GM21390 (cell line): ENCODE measurements around the gene CACNA2D3.
"Not testable (repeated sequence)": the region's sequence is repeated elsewhere in the genome, so short reads cannot be mapped to it uniquely, and the experiment has no call there.

Source experiments
- ATAC-seq: cut with Tn5 transposase; IDR thresholded peaks from one replicate; pipeline ENCODE4 v1.9.1; 2021; ENCODE audit not compliant: unreplicated experiment

CACNA2D3 gene

DNA sequence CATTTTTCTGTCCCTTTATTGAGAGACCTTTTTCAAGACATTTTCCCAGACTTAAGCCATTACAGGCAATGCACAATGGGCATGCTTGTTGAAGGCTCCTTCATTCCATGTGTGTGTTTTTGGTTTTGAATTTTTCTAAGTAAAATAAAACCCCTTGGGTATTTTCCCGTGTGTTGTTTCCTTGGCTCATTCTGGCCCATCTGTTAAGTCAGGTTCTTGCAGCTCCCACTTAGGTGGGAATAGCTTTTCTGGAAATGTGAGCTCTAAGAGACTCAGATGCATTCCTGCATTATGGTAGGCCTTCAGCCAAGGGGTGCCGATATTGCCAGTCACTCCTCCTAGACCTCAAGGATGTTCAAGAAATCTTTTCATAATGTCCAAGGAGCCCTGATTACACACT lies 314.9 kb downstream of the CACNA2D3 start:
- no peak for ATAC-seq

DNA sequence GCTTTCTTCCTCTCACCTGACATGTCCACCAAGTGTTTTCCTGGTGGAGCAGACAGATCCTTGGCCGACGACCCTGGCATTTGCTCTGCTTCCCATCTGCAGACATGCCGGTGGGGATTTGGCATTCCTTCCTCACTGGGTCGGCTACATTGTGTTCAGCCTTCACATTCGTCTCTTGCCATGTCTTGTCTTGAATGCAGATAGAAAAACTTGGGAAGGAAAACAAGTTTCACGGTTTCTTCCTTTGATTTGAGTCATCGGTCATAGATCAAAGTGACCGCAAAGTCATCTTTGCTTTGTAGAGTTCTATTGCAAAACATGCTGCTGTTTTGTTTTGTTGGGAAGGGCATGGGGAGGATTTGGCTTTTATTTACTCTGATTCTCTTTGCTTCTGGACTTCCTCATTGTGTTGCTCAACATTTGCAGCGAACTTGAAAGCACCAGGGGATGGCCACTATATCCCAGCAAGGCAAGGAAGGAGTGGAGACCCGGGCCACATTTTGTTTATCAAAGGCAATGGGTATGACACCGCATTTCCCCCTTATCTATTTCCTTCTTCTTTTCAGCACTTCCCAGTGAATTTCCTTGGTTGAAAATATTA lies 321.3 kb downstream of the CACNA2D3 start:
- no peak for ATAC-seq

DNA sequence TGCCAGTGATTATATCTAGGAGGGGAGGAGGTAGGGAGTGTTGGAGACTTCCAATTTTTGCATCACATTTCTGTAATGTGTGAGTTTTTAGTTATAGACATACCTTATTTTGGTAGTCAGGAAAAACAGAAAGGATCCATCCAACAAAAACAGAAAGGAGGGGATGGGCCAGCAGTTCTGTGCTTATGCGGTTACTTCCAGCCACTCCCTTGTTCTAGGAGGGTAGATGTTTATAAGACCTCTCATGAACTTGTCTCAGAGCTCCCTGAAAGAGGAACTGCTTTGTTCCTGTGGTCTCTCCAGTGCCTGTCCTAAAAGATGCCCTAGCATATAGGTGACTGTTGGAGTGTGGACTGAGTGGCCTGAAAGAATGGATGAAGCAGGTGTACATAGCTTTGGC lies 323.3 kb downstream of the CACNA2D3 start:
- ATAC-seq = no peak

DNA sequence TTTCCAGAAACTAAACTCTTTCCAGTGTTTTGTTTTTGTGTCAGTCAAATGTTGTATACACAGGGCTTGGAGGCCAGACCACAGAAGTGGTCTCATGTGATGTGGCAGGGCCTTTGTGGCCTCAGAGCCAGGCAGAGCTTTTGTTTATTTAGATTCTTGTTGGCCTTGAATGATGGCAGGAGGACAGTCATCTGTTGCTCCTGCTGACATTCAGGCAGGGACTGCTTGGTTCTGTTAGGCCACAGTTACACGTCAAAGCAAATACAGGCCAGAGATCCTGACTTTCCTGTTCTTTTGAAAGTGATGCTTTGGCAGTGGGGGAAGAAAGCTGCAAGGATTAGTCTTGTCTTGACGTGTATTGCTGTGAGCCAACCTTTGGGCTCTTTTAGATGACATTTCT lies 325.1 kb downstream of the CACNA2D3 start:
- no peak for ATAC-seq

DNA sequence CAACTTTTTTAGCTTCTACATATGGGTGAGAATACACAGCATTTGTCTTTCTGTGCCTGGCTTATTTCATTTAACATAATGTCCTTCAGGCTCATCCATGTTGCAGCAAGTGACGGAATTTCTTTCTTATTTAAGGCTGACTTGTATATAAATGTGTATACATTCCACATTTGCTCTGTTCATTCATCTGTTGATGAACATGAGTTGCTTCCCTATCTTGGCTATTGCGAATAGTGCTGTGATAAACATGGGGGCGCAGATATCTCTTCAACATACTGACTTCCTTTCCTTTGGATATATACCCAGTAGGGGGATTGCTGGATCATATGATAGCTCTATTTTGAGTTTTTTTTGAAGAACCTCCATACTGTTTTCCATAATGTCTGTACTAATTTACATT lies 332.5 kb downstream of the CACNA2D3 start:
- no peak for ATAC-seq

DNA sequence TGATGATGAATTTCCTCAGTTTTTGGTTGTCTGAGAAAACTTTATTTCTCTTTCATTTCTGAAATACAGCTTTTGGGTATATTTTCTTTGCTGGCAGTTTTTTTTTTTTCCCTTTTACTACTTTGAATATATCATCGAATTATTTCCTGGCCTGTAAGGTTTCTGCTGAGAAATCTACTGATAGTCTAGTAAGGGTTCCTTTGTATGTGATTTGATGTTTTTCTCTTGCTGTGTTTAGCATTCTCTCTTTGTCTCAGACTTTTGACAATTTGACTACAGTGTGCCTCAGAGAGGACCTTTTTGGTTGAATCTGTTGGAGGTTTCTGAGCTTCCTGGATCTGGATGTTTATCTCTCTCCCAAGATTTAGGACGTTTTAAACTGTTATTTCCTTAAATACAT lies 336.0 kb downstream of the CACNA2D3 start:
- ATAC-seq = no peak

DNA sequence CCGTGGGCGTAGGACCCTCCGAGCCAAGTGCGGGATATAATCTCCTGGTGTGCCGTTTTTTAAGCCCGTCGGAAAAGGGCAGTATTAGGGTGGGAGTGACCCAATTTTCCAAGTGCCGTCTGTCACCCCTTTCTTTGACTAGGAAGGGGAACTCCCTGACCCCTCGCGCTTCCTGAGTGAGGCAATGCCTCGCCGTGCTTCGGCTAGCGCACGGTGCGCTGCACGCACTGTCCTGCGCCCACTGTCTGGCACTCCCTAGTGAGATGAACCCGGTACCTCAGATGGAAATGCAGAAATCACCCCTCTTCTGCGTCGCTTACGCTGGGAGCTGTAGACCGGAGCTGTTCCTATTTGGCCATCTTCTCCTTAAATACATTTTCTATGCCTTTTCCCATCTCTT lies 342.2 kb downstream of the CACNA2D3 start:
- not testable (repeated sequence) for ATAC-seq

DNA sequence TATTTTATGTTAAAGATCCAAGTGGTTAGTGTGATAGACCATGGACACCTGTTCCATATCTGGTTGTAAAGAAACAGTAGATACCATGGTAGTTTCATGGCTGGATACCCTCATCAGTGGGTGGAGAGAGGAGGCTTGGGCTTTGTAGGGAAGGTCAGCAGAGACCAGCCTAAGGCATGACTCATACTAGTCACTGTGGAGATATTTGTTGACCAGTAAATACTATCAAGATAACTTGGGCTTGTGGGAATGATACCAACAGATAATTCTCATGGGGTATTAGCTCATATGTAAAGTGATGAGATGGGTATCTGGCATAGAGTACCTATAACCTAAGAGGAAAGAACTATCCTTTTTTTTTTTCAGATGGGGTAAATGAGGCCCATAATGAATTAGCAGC lies 354.5 kb downstream of the CACNA2D3 start:
- no peak for ATAC-seq

DNA sequence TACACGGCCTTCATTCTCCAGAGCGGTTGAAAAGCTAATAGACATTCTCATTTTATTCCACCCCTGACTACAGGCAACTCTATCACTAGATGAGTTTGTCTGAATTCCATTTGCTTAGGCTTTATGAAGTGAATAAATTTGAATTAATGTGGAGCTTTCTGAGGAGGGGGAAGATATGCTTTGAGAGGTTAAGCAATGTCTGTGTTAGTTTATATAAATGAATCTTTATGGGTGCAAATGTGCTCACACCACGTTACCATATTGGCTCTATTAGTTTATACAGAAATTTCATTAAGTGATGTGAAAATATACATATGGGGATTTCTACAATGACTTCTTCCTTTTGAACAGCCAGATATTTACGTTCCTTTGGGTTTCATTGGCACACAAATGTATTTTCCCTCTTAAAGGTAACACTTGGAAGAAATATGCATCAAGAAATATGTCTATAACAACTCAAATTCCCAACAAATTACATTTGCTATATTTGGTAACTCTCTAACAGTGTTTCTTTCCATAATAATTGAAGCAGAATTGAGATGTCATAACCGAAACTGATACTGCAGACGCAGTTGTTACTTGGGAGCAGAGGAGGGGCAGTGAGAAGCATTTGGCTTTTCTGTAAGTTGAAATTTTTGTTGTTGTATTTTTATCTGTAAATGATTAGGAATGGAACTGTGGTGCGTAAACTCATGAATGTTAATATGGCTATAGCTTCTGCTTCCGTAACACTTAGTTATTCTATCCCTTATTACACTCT lies 359.4 kb downstream of the CACNA2D3 start:
- ATAC-seq = no peak

DNA sequence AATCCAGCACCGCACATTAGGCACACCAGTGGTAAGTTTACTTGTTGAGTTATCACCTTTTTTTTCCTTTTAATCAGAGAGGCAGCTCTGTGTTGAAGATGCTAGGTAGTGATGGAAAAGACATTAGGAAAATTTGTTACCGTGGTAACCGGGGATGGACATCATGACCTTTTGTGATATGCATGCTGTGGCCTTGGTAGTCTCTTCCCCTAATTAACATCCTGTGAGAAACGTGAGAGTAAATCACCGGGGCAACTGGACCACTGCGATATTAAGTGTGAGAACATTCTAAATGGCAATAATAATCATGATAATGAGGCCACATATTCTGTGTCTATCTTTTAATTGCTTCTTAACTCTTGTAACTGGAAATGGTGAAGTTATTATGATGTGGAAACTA lies 362.0 kb downstream of the CACNA2D3 start:
- no peak for ATAC-seq

DNA sequence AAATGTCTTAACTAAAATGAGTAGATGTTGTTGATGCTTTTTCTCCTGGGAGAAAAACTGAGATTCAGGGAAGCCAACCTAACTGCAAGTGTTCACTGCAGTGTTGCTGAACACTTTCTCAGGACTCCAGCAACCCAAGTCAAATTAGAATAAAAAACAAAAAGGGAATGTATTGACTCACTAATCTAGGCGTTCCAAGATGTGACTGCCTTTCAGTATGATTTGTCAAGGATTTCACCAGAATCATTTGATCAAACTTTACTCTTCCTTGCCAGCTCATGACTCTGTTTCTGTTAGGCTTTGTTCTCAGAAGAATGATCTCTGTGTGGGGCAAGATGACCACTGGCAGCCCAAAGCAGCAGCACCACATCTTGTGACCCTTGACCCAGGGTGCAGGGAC lies 364.0 kb downstream of the CACNA2D3 start:
- no peak for ATAC-seq

DNA sequence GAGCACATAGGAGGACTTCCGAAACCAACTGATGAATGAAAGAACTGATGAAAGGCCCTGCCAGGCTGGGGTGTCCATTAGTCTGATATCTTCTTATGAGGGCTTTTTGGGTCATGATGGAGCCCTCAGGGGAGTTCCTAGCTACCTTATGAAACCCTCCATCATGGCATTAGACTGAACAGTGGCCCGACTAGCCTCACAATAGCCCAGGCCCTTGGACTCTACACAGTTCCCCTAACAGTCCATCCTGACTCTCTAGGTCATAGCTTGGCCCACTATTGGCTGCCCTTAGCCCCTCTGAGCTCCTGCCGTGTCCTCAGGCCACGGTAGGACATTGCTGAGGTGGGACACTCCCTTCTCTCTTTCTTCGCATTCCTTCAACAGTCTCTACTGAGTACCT lies 365.9 kb downstream of the CACNA2D3 start:
- ATAC-seq = no peak

DNA sequence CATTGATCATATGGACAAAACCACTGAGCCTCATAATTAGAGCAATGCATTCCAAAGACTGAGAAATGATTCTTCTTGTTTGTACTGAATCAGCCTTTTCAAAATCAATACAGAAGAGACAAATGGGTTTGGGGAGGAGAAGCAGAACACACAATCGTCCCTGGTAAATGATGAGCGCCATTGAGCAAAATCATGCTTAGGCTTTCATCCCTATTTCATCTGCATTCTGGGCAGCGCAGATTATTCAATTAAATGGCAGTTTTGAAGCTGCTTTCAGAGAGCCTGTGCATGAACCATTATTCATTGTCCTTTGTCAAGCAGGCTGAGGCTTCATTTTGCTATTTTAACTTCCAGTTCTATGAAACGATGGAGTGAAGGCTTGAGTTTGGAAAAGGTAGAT lies 371.9 kb downstream of the CACNA2D3 start:
- no peak for ATAC-seq

DNA sequence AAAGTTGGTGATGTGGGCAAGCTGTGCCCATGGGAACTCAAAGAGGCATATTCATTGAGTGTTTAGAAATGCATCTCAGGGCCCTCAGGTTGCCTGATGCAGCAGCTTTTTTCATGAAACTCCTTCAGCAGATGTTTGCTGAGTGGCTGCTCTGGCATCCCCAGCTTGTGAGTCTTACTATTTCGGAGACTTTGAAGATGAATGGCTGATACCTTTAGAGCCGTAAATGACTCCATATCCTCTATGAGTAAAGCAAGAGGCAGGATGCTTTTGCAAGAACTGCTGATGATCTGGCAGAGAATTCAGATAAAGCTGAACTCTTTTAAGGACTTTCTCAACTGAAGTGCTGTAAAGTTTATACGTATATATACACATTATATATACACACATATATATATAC lies 384.3 kb downstream of the CACNA2D3 start:
- ATAC-seq = no peak

DNA sequence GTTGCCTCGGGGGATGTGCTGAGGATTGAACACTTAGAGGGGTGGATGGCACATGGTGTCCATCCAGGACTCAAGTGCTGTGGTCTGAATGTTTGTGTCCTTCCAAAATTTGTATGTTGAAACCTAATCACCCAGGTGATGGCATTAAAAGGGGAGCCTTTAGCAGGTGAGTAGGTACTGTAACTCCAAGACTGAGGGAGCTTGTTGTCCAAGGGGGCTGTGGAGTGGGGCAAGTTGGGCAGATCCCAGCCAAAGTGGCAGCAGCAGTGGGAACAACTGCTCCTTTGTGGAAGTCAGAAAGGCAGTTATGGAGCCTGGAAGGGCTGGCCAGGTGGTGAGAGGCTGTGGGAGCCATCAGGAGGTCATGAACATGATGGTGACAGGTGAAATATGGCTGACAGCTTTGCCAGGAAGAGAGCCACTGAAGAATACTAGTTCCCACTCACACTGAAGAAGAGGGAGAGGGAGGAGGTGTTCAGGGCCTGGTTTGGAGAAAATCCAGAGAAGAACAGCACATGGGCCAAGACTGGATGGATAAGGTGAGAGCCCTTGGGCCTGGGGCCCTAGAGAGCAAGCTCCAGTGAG lies 385.6 kb downstream of the CACNA2D3 start:
- ATAC-seq = no peak

DNA sequence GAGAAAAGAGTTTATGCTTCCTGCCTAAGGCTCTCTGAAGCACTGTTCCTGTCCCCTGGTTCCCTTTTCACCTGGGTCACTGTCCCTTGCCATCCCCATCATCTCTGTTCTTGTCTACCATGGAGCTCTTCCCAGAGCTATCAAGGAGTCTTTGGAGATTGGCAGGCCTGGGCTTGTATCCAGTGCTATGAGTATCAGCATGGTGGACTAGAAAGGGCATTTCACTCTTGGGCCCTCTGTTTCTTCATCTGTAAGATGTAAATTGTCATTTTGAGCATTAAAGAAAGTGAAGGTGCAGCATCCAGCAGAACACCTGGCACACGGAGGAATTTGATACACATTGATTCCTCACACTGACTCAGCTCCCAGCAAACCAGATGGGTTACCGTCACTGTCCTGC lies 388.2 kb downstream of the CACNA2D3 start:
- no peak for ATAC-seq

DNA sequence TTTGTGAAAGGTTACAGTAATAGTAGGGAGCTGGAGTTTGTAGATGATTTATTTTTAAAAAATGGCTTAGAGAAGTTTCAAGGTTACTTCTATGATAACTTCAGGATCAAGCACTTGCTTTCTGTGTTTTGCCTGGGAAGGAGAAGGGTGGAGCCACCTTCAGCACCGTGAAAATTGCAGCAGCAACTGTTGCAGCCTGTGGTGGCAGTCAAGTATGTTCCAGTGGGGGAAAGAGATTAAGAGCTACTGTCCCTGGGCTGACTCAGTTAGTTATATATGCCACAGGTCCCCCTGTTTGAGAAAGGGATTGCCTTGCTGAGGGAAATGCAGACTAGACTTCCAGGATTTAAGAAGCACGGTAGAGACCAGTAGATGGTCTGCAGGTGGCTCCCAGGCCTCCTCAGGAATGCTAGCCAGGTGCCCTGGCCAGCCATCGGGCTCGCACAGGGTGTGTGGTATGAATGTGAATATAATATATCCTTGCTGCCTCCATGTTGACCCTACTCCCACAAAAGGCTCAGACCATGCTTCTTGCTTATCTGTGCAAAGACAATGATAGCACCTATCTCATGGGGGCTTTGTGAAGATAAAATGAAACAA lies 389.5 kb downstream of the CACNA2D3 start:
- ATAC-seq = no peak

DNA sequence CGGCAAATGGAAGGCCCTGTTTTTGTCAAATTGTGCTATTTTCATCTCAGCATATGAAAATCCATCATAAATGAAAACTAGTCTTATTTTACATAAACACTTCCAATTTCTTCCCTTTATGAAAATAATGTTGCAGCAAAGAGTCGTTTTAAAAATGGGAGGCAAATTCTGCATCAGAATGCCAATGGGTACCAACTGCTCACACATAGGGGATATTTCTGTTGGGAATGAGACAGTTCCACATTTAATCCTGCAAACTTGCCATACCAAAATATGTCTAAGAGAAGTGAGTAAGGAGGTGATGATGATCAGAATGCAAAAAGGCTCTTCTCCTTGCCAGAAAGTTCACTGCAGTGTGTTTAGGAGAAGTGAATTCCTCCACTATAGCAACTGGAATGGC lies 391.7 kb downstream of the CACNA2D3 start:
- ATAC-seq = no peak

DNA sequence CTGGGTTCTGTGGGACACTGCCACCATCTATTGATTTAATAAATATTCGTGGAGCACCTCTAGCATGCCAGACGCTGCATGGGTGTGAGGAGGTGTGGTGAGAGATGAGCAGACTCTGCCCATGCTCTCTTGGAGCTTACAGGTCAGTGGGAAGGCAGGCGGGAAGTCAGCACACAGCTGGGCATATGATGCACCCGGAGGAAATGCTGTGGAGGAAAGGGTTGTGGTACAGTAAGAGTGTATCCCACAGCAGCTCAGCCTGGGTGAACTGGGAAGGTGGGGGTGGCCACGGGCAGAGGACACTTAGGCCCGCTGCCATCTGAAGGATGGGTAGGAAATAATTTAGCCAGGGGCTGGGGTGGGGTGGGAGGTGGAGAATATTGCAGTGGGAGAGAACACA lies 392.1 kb downstream of the CACNA2D3 start:
- ATAC-seq = no peak

DNA sequence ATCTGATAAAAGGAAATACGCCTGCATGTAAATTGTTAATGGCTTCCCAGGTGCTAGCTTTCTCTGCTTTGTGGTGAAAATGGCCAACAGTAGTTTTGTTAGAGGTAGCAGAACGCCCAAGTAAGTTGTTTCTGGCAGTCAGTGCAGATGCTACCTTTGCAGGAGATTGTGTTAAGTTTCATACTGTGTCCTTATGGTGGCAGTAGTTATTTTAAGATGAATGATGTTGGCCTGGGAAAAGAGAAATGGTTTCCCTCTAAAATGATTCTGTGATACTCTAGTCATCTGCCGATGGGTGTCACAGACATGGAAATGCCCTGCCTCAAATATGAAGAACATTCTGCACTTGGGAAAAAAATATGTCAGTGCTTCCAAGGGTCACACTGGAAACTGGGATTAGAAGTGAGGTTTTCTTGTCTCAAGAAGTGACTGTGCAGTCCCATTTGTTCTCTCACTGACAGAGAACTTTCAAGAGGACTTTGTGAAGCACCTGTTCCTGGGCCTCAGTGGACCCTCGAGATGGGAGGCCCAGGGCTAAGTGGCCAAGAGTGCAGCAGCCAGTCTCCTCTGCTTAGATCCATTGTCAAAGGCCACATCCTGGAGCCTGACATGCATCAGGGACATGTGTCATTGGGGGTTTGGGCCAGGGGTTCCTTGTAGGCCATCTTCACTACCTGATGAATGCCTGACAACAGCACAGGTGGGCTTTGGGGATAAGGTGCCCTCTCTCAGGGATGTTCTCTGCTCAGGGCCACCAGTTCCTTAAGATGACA lies 393.3 kb downstream of the CACNA2D3 start:
- ATAC-seq = no peak

DNA sequence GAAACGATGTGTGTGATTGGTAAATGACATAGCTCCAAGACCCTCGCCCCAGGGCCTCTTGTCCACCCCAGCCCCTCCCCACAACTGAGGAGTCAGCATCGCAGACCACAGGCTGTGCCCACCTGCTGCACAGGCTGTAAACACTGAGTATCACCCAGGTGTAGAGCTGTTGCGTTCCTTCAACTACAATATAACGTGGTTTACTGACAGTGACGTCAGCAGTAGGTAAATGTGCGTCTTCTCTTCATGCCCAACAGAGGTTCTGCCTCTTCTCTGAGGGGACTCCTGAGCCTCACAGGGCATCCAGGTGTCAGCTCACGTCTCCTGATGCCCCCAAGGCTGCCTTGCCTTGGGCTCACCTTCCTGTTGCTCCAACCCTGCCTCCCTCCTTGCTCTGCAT lies 395.1 kb downstream of the CACNA2D3 start:
- no peak for ATAC-seq
